Esophagus mucosa (tissue), 1 donor: ENCODE results near the gene HTR4. TPM values are rescaled to one million over a fixed set of nuclear protein-coding genes. Genes with fewer than 3 reads are reported as not detected.

ENCODE experiments used
- ATAC-seq: fragments of 200-7000 bp; cut with Tn5 transposase; one replicate; pipeline ENCODE4 v1.9.1; 2020
- total RNA-seq: library from RNA; stranded (reverse); gene quantifications from one replicate; pipeline ENCODE4 v1.2.4, GENCODE V29; 2023
- donor health status: DM: yes; HTN: yes; CAD: no.

Gene HTR4
- total RNA-seq, 1 donor from 2014 or later: 0.08 TPM

- no peak for ATAC-seq
Measured at GRCh38 chr5:148606296-148606695, 48.0 kb downstream of the HTR4 start.

GRCh38 chr5:148599187-148599586, 55.1 kb downstream of the HTR4 start:
- ATAC-seq: no peak

GRCh38 chr5:148595697-148596096, 58.6 kb downstream of the HTR4 start:
- ATAC-seq: no peak

- no peak for ATAC-seq
Measured at GRCh38 chr5:148586796-148587195, 67.5 kb downstream of the HTR4 start.

GRCh38 chr5:148585988-148586387, 68.3 kb downstream of the HTR4 start:
- ATAC-seq: no peak

GRCh38 chr5:148584103-148584502, 70.2 kb downstream of the HTR4 start:
- no peak for ATAC-seq

- no peak for ATAC-seq
Measured at GRCh38 chr5:148583421-148583965, 70.8 kb downstream of the HTR4 start.

- ATAC-seq: no peak
Measured at GRCh38 chr5:148574167-148574566, 80.2 kb downstream of the HTR4 start.

GRCh38 chr5:148573374-148573773, 81.0 kb downstream of the HTR4 start:
- no peak for ATAC-seq

GRCh38 chr5:148569948-148570347, 84.4 kb downstream of the HTR4 start:
- no peak for ATAC-seq

- ATAC-seq: no peak
Measured at GRCh38 chr5:148565148-148565547, 89.2 kb downstream of the HTR4 start.

GRCh38 chr5:148563021-148563420, 91.3 kb downstream of the HTR4 start:
- ATAC-seq: no peak

GRCh38 chr5:148561801-148562311, 92.5 kb downstream of the HTR4 start:
- ATAC-seq: no peak

- no peak for ATAC-seq
Measured at GRCh38 chr5:148559461-148559860, 94.9 kb downstream of the HTR4 start.

GRCh38 chr5:148558892-148559291, 95.4 kb downstream of the HTR4 start:
- ATAC-seq: no peak

- ATAC-seq: no peak
Measured at GRCh38 chr5:148556835-148557234, 97.5 kb downstream of the HTR4 start.

GRCh38 chr5:148554621-148555020, 99.7 kb downstream of the HTR4 start:
- ATAC-seq: no peak

GRCh38 chr5:148543727-148544126, 110.6 kb downstream of the HTR4 start:
- no peak for ATAC-seq

GRCh38 chr5:148542812-148543211, 111.5 kb downstream of the HTR4 start:
- no peak for ATAC-seq

GRCh38 chr5:148541054-148541835, 113.1 kb downstream of the HTR4 start:
- ATAC-seq: no peak

- ATAC-seq: no peak
Measured at GRCh38 chr5:148540647-148541046, 113.7 kb downstream of the HTR4 start.

GRCh38 chr5:148539851-148540250, 114.5 kb downstream of the HTR4 start:
- ATAC-seq: no peak

- no peak for ATAC-seq
Measured at GRCh38 chr5:148535190-148535589, 119.1 kb downstream of the HTR4 start.

GRCh38 chr5:148532969-148533670, 121.2 kb downstream of the HTR4 start:
- ATAC-seq: no peak
